Dedifferentiated amniotic fluid mesenchymal stem cell (primary cell): ENCODE data around the gene ROPN1B.

Source experiments
- DNase-seq: peaks from one replicate; pipeline ENCODE4 v3.0.0-alpha.2; 2016; ENCODE audit errors: extremely low spot score

Gene ROPN1B

DNA sequence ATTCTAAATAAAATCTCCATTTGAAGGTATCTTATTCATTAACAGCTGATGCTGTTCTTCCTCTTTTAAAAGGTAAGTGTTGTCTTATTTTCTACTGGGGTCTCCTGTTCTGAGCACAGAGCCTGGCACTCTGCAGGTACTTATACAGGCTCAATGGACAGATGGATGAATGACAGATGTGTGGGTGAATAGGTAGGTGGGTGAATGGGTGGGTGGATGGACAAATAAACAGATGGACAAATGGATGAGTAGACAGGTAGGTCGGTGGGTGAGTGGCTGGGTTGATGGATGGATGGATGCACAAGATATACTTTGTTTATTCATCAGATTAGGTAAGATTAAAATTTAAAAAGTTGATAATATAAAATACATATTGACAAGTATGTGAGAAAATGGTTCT lies 61.5 kb downstream of the ROPN1B start:
- DNase-seq = no peak

DNA sequence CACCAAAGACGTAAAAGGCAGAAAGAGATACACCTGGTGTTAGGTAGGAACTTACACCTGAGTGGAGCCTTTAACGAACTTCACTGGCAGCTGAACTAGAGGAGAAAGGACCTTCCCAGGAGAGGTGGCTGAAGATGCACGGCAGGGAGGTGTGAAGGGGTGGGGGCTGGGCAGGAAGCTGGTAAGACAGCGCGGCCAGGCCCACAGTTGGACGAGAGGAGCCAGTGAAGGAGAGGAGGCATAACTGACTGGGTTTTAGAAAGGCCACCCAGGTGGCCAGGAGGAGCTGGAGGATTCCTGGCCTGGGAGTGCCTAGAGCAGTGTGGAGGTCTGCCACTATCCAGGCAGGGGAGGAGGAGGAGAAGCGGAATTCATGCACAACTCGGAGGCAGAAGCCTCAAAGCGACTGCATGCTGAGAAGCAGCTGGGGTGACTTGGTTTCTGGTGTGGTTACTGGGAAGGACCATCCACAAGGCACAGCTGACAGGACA lies 63.0 kb downstream of the ROPN1B start:
- DNase-seq = no peak
